HG02938 (cell line): ENCODE results near the gene ZFAND3.

Experiments used
- ATAC-seq: cut with Tn5 transposase; IDR thresholded peaks from one replicate; pipeline ENCODE4 v1.9.1; 2021; ENCODE audit warnings: mild to moderate bottlenecking, moderate library complexity; ENCODE audit not compliant: unreplicated experiment

The ZFAND3 gene

GRCh38 chr6:38077488-38078030, 258.0 kb downstream of the ZFAND3 start:
- ATAC-seq = no peak

GRCh38 chr6:38078671-38079070, 259.1 kb downstream of the ZFAND3 start:
- ATAC-seq = no peak

- no peak for ATAC-seq
These were observed 259.6 kb downstream of the ZFAND3 start for GRCh38 chr6:38079107-38079506.

GRCh38 chr6:38079537-38079936, 260.0 kb downstream of the ZFAND3 start:
- ATAC-seq = no peak

GRCh38 chr6:38080360-38080759, 260.8 kb downstream of the ZFAND3 start:
- ATAC-seq = no peak

- ATAC-seq = no peak
These were observed 261.4 kb downstream of the ZFAND3 start for GRCh38 chr6:38080889-38081288.

- ATAC-seq = no peak
These were observed 265.5 kb downstream of the ZFAND3 start for GRCh38 chr6:38085031-38085430.

GRCh38 chr6:38086346-38086745, 266.8 kb downstream of the ZFAND3 start:
- ATAC-seq = no peak

GRCh38 chr6:38088010-38088409, 268.5 kb downstream of the ZFAND3 start:
- no peak for ATAC-seq

- ATAC-seq = no peak
These were observed 269.3 kb downstream of the ZFAND3 start for GRCh38 chr6:38088829-38089228.

GRCh38 chr6:38091613-38092012, 272.1 kb downstream of the ZFAND3 start:
- ATAC-seq = no peak

- ATAC-seq = no peak
These were observed 272.9 kb downstream of the ZFAND3 start for GRCh38 chr6:38092465-38092864.

- ATAC-seq = no peak
These were observed 273.4 kb downstream of the ZFAND3 start for GRCh38 chr6:38092964-38093363.

- ATAC-seq = no peak
These were observed 275.5 kb downstream of the ZFAND3 start for GRCh38 chr6:38095054-38095453.

- ATAC-seq = no peak
These were observed 279.7 kb downstream of the ZFAND3 start for GRCh38 chr6:38099221-38099620.

GRCh38 chr6:38100380-38100779, 280.9 kb downstream of the ZFAND3 start:
- no peak for ATAC-seq

- no peak for ATAC-seq
These were observed 284.4 kb downstream of the ZFAND3 start for GRCh38 chr6:38103921-38104320.

GRCh38 chr6:38105066-38105465, 285.5 kb downstream of the ZFAND3 start:
- no peak for ATAC-seq

GRCh38 chr6:38107073-38107472, 287.5 kb downstream of the ZFAND3 start:
- ATAC-seq = no peak

- ATAC-seq = no peak
These were observed 291.0 kb downstream of the ZFAND3 start for GRCh38 chr6:38110481-38110971.

GRCh38 chr6:38112181-38112580, 292.7 kb downstream of the ZFAND3 start:
- no peak for ATAC-seq

GRCh38 chr6:38113825-38114576, 294.5 kb downstream of the ZFAND3 start:
- no peak for ATAC-seq
